Activated CD4-positive, alpha-beta memory T cell treated with anti-CD3 and anti-CD28 coated beads, Interleukin-2, amount 10 ng/mL, durations not matched to agents 7 days and 5 days (primary cell): ENCODE data around the gene KMT2A. TPM values are rescaled to one million over a fixed set of nuclear protein-coding genes. Genes with fewer than 3 reads are reported as not detected.

Experiments
- CTCF ChIA-PET: fragments of 350-600 bp; sonication (Branson Sonifier 250); formaldehyde crosslinking; loops from one replicate; lab custom pipeline; 2021; ENCODE audit warnings: antibody characterized with exemption, inconsistent platforms; lab: Charles Lee
- POLR2A ChIA-PET: fragments of 350-600 bp; sonication (Branson Sonifier 250); formaldehyde crosslinking; loops from one replicate; lab custom pipeline; 2021; ENCODE audit warnings: antibody characterized with exemption; lab: Charles Lee
- DNase-seq: peaks from one replicate; pipeline ENCODE4 v3.0.0-alpha.2; 2020
- H3K27ac Mint-ChIP-seq: one replicate; pipeline ENCODE4 v1.8.0; 2021; ENCODE audit warnings: mild to moderate bottlenecking, mixed read lengths
- H3K27me3 Mint-ChIP-seq: one replicate; pipeline ENCODE4 v1.8.0; 2021; ENCODE audit warnings: mixed read lengths
- H3K36me3 Mint-ChIP-seq: one replicate; pipeline ENCODE4 v1.8.0; 2021; ENCODE audit warnings: low read depth, mixed read lengths
- H3K4me1 Mint-ChIP-seq: one replicate; pipeline ENCODE4 v1.8.0; 2021; ENCODE audit warnings: mixed read lengths
- H3K4me3 Mint-ChIP-seq: one replicate; pipeline ENCODE4 v1.8.0; 2021; ENCODE audit warnings: mild to moderate bottlenecking, mixed read lengths
- H3K9me3 Mint-ChIP-seq: one replicate; pipeline ENCODE4 v1.8.0; 2021; ENCODE audit warnings: mixed read lengths
- total RNA-seq, 2 experiments: library from RNA; stranded (reverse); gene quantifications; one replicate each; pipeline ENCODE4 v1.2.3, GENCODE V29; 2021

The KMT2A gene
- total RNA-seq, 2 experiments from 2014 or later = 94.6 to 102 TPM

- Mint-ChIP-seq H3K9me3 (no peaks in the 10 kb centered on the region), H3K4me3 (peak overlapping the region; percentile 93), H3K36me3 (peaks cover 32% of the 10 kb centered on the region), H3K27ac (peak overlapping the region; percentile 91), H3K4me1 (peaks cover 48% of the 10 kb centered on the region), H3K27me3 (no peaks in the 10 kb centered on the region)
- CTCF ChIA-PET = interaction anchor here (1.5 to 3.4 kb wide), 3 partner anchors 8 to 51 kb away, joined by 8 to 19 read pairs (median 10); partner anchors contain the start of gene ATP5MG
- POLR2A ChIA-PET = interaction anchor here (0.7 to 3.2 kb wide), 15 partner anchors 7 to 450 kb away, joined by 4 to 77 read pairs (median 11); partner anchors contain the start of genes ATP5MG, CD3D, DDX6 and IL10RA
- no peak for DNase-seq
These were observed 431 bp downstream of the KMT2A start for GRCh38 chr11:118436639-118437207.

GRCh38 chr11:118437208-118438125 lies 1.2 kb downstream of the KMT2A start:
- CTCF ChIA-PET = interaction anchor here (1.1 to 1.5 kb wide), 2 partner anchors 11 to 239 kb away, joined by 4 to 5 read pairs; no protein-coding TSS in a partner anchor
- H3K27ac Mint-ChIP-seq = peak overlapping the region; percentile 91
- H3K36me3 Mint-ChIP-seq = peaks cover 39% of the 10 kb centered on the region
- H3K4me1 Mint-ChIP-seq = peaks cover 56% of the 10 kb centered on the region
- no peaks in the 10 kb centered on the region for H3K27me3 Mint-ChIP-seq
- H3K9me3 Mint-ChIP-seq = no peaks in the 10 kb centered on the region
- H3K4me3 Mint-ChIP-seq = peak overlapping the region; percentile 93
- peak; percentile 55 for DNase-seq
- POLR2A ChIA-PET = interaction anchor here (0.6 to 3.1 kb wide), 9 partner anchors 11 to 228 kb away, joined by 3 to 28 read pairs (median 4); partner anchors contain the start of gene CD3D

- Mint-ChIP-seq H3K27ac (peak overlapping the region; percentile 91), H3K36me3 (peaks cover 45% of the 10 kb centered on the region), H3K9me3 (no peaks in the 10 kb centered on the region), H3K27me3 (no peaks in the 10 kb centered on the region), H3K4me3 (peak overlapping the region; percentile 93), H3K4me1 (peaks cover 65% of the 10 kb centered on the region)
- POLR2A ChIA-PET = interaction anchor here (0.8 to 3.1 kb wide), 9 partner anchors 10 to 103 kb away, joined by 3 to 28 read pairs (median 4); partner anchors contain the start of genes CD3D and UBE4A
- DNase-seq = peak; percentile 55
- CTCF ChIA-PET = interaction anchor here (0.7 to 2.3 kb wide), 4 partner anchors 10 to 240 kb away, joined by 4 to 8 read pairs (median 4); no protein-coding TSS in a partner anchor
These were observed 2.1 kb downstream of the KMT2A start for GRCh38 chr11:118438314-118438931.

GRCh38 chr11:118439646-118440045 lies 3.4 kb downstream of the KMT2A start:
- DNase-seq = no peak
- Mint-ChIP-seq H3K4me3 (peak overlapping the region; percentile 93), H3K27ac (peak overlapping the region; percentile 69), H3K27me3 (no peaks in the 10 kb centered on the region), H3K4me1 (peaks cover 67% of the 10 kb centered on the region), H3K36me3 (peaks cover 58% of the 10 kb centered on the region), H3K9me3 (no peaks in the 10 kb centered on the region)
- POLR2A ChIA-PET = interaction anchor here (0.9 to 3.1 kb wide), 6 partner anchors 9 to 213 kb away, joined by 3 to 28 read pairs (median 3); no protein-coding TSS in a partner anchor
- CTCF ChIA-PET = interaction anchor here (0.7 to 2.3 kb wide), 7 partner anchors 8 to 426 kb away, joined by 3 to 8 read pairs (median 4); no protein-coding TSS in a partner anchor

- H3K9me3 Mint-ChIP-seq = no peaks in the 10 kb centered on the region
- H3K4me3 Mint-ChIP-seq = peak overlapping the region; percentile 28
- H3K27ac Mint-ChIP-seq = peak overlapping the region; percentile 32
- no peaks in the 10 kb centered on the region for H3K27me3 Mint-ChIP-seq
- DNase-seq = no peak
- ChIA-PET CTCF (interaction anchor here (0.9 to 1.7 kb wide), 2 partner anchors 47 to 243 kb away, joined by 3 to 4 read pairs; no protein-coding TSS in a partner anchor), POLR2A (interaction anchor here (1.2 kb wide), 1 partner anchor 40 kb away, joined by 3 read pairs; no protein-coding TSS in a partner anchor)
- H3K4me1 Mint-ChIP-seq = peaks cover 76% of the 10 kb centered on the region
- H3K36me3 Mint-ChIP-seq = peaks cover 74% of the 10 kb centered on the region
These were observed 5.5 kb downstream of the KMT2A start for GRCh38 chr11:118441770-118442275.

DNA sequence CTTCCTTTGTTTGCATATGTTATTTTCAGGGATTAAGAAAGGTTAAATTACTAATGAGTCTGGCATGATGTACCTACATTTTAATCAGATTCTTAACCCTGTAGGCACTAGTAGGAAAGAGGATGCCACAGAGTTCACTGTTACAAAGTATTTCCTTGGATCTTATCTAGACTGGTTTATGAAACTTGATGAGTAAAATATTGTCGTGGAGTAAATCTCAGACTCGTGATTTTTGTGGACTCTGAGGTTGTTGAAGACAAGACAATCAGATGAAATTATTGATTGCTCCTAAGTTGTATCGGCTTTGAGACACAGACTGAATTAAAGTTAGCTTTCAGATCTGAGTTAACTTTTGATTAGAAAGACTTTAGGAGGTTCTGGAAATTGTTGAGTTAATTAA lies 6.0 kb downstream of the KMT2A start:
- ChIA-PET CTCF (interaction anchor here (0.9 to 1.7 kb wide), 2 partner anchors 46 to 244 kb away, joined by 3 to 4 read pairs; no protein-coding TSS in a partner anchor), POLR2A (interaction anchor here (1.0 to 1.2 kb wide), 2 partner anchors 40 to 440 kb away, joined by 3 read pairs; no protein-coding TSS in a partner anchor)
- Mint-ChIP-seq H3K27me3 (no peaks in the 10 kb centered on the region), H3K9me3 (no peaks in the 10 kb centered on the region), H3K36me3 (peaks cover 77% of the 10 kb centered on the region), H3K4me1 (peaks cover 81% of the 10 kb centered on the region), H3K27ac (peak overlapping the region; percentile 32), H3K4me3 (peak overlapping the region; percentile 28)
- no peak for DNase-seq

GRCh38 chr11:118442908-118443589 lies 6.8 kb downstream of the KMT2A start:
- Mint-ChIP-seq H3K4me1 (peaks cover 89% of the 10 kb centered on the region), H3K27ac (peak overlapping the region; percentile 59), H3K27me3 (no peaks in the 10 kb centered on the region), H3K36me3 (peaks cover 77% of the 10 kb centered on the region), H3K4me3 (no peak overlapping the region), H3K9me3 (no peaks in the 10 kb centered on the region)
- ChIA-PET CTCF (interaction anchor here (0.9 to 2.5 kb wide), 4 partner anchors 7 to 245 kb away, joined by 3 to 10 read pairs (median 4); partner anchors contain the start of gene KMT2A), POLR2A (interaction anchor here (0.7 to 3.4 kb wide), 5 partner anchors 8 to 440 kb away, joined by 3 to 16 read pairs (median 3); partner anchors contain the start of gene KMT2A)
- no peak for DNase-seq

- Mint-ChIP-seq H3K4me3 (peak overlapping the region; percentile 29), H3K27ac (peak overlapping the region; percentile 33), H3K4me1 (peaks cover 94% of the 10 kb centered on the region), H3K9me3 (no peaks in the 10 kb centered on the region), H3K36me3 (peaks cover 79% of the 10 kb centered on the region), H3K27me3 (no peaks in the 10 kb centered on the region)
- no peak for DNase-seq
- CTCF ChIA-PET = interaction anchor here (1.1 to 2.5 kb wide), 3 partner anchors 8 to 245 kb away, joined by 3 to 10 read pairs (median 3); partner anchors contain the start of gene KMT2A
- POLR2A ChIA-PET = interaction anchor here (0.7 to 3.4 kb wide), 4 partner anchors 8 to 45 kb away, joined by 3 to 16 read pairs (median 7); partner anchors contain the start of gene KMT2A
These were observed 7.4 kb downstream of the KMT2A start for GRCh38 chr11:118443590-118444218.

DNA sequence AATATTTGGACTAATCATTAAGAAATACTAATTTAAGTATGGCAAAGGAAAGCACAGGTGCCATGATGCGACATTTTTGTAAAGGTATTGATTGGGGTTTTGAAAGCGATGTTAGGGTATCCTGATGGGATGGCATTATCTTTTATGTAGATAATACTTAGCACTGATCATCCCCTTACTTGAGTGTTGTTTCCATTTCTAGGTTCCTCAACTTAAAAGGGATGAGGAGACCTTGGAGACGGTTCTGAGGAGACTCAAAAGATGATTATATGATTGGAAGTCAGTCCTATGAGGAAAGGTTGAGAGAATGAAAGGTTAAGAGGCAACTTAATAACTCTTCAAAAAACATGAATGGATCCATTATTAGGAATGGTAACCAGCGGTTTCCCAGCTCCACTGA lies 11.1 kb downstream of the KMT2A start:
- Mint-ChIP-seq H3K27me3 (no peaks in the 10 kb centered on the region), H3K27ac (peak overlapping the region; percentile 65), H3K9me3 (no peaks in the 10 kb centered on the region), H3K4me1 (peaks cover 73% of the 10 kb centered on the region), H3K36me3 (peaks cover 63% of the 10 kb centered on the region), H3K4me3 (no peak overlapping the region)
- CTCF ChIA-PET = interaction anchor here (1.0 to 1.8 kb wide), 6 partner anchors 8 to 276 kb away, joined by 4 to 5 read pairs (median 4); no protein-coding TSS in a partner anchor
- no peak for DNase-seq
- POLR2A ChIA-PET = interaction anchor here (0.6 to 2.2 kb wide), 9 partner anchors 9 to 88 kb away, joined by 3 to 28 read pairs (median 5); partner anchors contain the start of genes KMT2A and UBE4A

GRCh38 chr11:118448294-118448693 lies 12.0 kb downstream of the KMT2A start:
- peak overlapping the region; percentile 65 for H3K27ac Mint-ChIP-seq
- CTCF ChIA-PET = interaction anchor here (0.7 to 1.8 kb wide), 7 partner anchors 9 to 277 kb away, joined by 3 to 5 read pairs (median 4); no protein-coding TSS in a partner anchor
- no peak for DNase-seq
- peaks cover 69% of the 10 kb centered on the region for H3K4me1 Mint-ChIP-seq
- H3K9me3 Mint-ChIP-seq = no peaks in the 10 kb centered on the region
- H3K4me3 Mint-ChIP-seq = no peak overlapping the region
- POLR2A ChIA-PET = interaction anchor here (0.6 to 2.2 kb wide), 10 partner anchors 10 to 89 kb away, joined by 3 to 28 read pairs (median 5); partner anchors contain the start of genes KMT2A and UBE4A
- peaks cover 63% of the 10 kb centered on the region for H3K36me3 Mint-ChIP-seq
- H3K27me3 Mint-ChIP-seq = no peaks in the 10 kb centered on the region
